8988T (cell line): ENCODE data around the gene LRRN4.

ENCODE experiments used
- DNase-seq: peaks from one replicate; pipeline ENCODE4 v3.0.0; 2011

LRRN4 gene

DNA sequence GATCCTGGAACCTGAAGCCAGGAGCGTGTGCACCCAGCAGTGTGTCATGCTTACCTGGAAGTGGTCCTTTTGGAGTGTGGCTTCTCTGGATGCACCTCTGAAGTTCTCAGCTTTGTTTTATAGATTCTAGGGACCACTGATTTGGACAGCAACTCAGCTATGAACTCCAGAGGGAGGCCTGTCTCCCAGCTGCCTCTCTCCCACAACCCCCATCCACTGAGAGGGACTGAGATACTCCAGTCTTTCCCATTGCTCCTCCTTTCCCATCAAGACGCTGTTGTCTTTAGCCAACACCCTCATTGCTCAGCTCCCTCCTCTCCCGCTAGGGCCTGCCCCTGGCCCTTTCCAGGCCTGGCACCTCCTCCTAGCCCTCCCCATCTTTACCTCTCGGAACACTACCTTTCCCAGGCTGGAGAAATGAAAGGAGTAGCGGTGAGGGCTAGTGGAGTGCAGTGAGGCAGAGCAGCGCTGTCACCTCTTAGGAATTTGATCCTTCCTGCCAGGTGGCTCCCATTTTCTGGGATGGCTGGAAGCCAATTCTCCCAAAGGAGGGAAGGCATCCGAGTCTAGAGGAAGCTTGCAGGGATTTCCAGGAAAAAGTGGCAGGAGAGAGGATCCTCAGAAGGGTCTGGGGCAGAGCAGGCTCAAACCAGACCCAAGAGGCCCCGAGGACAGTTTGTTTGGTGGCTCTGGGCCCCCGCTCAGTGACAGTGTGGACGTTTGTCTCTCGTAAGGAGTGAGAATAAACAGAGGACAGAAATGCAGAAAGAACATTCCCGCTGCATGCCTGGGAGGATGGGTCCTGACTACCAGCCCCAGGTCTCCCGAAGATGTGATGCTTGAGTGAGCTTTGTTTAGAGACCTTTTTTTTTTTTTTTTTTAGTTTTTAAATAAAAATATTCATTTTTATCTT lies at the start of gene LRRN4:
TSS of gene LRRN4 (minus strand) at position 285 of the 913 bp plus-strand sequence. CDS start 1,261 bp downstream, outside the sequence.
- DNase-seq = peak; percentile 87

DNA sequence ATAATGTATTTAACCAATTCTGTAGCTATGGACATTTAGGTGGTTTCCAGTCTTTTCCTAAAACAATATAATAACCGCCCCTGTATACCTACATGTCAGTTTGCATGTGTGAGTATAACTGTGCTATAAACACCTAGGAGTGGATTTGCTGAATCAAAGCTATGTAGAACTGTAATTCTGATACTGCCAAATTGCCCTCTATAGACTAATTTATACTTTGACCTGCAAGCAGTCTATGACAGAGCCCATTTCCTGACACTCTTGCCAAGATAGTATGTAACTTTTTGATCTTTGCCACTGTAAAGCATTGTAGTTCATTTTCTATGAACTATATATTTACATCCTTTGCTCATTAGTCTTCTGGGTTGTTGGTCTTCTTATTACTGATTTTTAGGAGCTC lies 49.4 kb upstream of the LRRN4 start:
- DNase-seq = no peak

DNA sequence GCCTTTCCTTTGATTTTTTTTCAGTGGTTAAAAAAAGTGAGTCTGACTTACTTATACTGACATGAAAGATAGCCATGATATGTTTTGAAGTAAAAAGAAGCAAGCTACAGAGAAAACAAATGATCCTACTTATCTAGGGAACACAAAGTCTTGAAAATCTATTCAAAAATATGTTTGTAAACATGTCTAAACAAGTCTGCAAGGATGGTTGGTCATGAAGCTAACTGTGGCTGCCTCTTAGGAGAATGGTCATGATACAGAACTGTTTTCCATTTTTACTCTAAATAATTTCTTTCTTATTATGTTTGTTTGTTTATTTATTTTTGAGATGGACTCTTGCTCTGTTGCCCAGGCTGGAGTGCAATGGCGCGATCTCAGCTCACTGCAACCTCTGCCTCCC lies 47.5 kb upstream of the LRRN4 start:
- DNase-seq = no peak

DNA sequence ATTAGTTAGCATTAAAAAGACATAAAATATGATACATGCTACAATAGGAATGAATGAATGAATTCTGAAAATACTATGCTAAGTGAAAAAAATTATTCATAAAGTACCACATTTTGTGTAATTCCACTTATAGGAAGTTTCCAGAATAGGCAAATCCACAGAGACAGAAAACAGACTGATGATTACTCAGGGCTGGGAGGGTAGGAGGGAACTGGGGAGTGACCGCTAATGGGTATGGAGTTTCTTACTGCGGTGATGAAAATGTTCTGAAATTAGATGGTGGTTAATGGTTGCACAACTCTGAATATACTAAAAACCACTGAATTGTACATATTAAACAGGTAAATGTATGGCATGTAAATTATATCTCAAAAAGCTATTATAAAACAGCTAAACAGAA lies 46.4 kb upstream of the LRRN4 start:
- no peak for DNase-seq

DNA sequence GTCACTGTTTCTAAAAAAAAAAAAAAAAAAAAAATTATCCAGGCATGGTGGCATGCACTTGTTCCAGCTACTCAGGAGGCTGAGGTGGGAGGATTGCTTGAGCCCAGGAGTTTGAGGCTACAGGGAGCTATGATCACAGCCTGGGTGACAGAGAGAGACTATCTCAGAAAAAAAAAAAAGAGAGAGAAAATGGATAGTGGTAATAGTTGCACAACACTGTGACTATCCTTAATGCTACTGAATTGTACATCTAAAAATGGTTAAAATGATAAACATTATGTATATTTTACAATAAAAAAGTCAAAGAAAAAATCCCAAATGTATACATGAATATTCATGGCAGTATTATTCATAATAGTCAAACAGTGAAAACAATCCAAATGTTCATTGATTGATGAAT lies 46.0 kb upstream of the LRRN4 start:
- DNase-seq = no peak

DNA sequence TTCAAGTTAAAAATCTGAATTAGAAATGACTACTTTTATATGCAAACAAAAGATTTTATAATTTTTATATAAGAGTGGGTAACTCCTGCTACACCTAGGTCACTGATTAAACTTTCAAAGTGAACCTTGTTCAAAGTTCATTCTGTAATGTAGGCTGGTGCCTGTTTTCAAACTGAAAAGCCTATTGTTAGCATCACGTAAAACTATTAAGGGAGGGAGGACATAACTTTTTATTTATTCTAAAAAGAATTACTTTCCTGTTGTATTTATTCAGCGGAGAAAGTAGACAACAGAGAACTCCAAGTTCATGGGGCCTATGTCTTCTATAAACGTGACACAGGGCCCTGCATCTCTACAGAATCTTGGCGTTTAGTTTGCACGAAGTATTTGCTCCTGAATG lies 41.5 kb upstream of the LRRN4 start:
- DNase-seq = no peak

DNA sequence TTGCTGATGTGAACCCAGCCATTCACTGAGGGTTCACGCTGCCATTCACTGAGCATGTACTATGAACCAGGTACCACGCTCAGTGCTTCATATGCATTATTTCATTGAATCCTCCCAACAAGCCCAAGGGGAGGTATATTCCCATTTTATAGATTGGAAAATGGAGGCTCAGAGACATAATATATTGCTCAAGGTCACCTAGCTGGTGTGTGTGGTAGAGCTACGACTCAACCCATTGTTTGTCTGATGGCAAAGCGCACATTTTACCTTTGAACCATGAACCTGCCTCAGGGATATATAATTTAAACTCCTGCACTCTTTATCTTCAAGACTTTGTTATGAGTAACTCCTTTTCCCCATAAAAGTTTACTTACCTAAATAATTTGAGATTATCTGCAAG lies 40.7 kb upstream of the LRRN4 start:
- DNase-seq = no peak

DNA sequence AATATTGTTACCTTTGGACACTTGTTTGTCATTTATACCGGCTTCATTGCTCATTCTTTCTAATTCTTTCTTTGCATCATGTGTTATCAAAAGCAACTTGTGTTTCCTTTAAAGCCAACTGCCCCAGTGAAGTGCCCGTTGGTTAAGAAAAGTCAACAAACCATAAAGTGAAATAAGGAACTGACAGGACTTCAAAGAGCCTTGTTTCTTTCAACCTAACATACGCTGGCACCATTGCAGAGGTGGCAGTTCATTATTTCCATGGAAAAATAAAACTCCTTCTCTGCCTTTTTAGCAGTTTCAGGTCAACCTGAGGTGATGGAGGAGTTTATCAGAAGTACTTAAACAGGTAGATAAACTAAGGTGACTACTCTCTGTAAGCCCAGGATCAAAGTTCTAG lies 40.2 kb upstream of the LRRN4 start:
- no peak for DNase-seq

DNA sequence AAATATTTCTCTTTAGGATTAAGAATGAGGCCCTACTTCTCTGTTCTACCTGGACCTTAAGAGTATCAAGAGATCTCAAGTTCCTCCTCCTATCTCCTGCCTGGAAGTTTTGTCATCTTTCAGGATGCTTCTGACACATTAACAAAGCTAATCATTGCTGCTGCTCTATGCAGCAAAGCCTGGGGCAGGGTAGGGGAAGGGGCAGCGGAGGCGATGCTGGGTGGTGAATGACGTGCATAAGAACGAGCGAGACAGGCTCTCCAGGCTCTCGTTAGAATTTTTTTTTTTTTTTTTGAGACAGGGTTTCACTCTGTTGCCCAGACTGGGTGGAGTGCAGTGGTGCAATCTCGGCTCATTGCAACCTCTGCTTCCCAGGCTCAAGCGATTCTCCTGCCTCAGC lies 37.8 kb upstream of the LRRN4 start:
- no peak for DNase-seq

DNA sequence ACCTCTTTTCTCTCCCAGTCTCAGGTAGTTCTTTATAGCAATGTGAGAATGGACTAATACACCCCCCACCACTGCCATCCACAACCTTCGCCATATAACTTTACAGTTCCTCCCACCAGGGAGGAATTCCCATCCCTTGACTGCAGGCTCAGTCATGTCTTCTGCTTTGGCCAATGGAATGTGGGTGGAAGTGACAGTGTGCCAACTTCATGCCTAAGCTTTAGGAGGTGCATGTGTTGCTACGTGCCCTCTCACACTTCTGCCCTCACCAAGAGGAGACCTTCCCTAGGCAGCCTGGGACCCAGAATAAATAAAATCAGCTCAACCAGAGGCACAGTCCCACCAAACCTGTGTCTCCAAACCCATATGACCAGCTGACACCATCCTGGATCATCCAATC lies 33.0 kb upstream of the LRRN4 start:
- DNase-seq = no peak

DNA sequence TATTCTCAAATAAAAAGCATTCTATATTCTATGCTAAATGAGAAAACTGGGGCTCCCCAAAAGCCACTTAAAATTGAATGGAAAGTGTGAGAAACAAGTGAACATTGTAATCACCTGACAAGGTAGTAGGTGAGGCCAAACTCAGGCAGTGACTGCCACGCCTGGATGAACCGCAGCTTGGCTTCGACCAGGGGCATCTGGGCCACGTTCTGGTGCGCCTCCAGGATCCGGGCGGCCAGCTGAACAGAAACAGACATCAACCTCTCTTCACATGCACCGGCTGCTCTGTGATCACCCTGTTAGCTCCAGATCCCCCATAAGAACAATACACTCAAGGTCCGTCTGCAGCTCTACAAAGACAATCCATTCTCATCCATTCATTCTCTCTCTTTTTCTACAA lies 30.1 kb upstream of the LRRN4 start:
- no peak for DNase-seq

DNA sequence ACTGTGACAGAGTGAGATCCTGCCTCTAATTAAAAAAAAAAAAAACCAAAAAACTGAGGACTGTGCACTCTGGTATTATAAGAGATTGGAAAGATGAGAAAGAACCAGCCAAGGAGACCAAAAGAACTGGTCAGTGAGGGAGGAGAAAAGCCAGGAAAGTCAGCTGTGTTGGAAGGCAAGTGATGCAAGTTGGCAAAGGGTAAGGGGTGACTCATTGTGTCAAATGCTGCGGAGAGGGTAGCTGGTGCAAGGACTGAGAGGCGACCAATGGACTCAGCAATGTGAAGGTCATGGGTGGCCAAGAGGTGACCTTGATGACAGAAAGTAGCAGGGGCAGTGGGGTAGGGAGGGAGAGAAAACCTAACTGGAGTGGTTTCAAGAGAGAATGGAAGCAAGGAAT lies 27.4 kb upstream of the LRRN4 start:
- DNase-seq = no peak

DNA sequence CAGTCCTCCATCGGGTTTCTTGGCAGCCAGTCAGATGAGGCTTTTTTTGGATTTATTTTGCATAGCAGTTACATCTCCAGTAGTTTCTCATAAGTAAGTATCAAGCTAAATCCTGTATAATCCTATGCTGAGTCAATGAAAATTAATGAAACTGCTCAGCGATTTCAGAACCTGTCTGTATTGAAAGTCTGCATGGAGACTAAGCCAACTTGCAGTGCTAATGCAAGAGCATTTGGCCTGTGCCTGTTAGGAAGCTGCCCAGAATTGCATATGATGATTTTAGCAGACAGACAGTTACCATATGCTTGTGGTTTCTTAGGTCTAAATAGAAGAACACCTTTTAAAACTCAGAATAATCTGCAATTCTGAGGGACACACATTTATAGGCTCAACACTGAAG lies 25.2 kb upstream of the LRRN4 start:
- DNase-seq = no peak

DNA sequence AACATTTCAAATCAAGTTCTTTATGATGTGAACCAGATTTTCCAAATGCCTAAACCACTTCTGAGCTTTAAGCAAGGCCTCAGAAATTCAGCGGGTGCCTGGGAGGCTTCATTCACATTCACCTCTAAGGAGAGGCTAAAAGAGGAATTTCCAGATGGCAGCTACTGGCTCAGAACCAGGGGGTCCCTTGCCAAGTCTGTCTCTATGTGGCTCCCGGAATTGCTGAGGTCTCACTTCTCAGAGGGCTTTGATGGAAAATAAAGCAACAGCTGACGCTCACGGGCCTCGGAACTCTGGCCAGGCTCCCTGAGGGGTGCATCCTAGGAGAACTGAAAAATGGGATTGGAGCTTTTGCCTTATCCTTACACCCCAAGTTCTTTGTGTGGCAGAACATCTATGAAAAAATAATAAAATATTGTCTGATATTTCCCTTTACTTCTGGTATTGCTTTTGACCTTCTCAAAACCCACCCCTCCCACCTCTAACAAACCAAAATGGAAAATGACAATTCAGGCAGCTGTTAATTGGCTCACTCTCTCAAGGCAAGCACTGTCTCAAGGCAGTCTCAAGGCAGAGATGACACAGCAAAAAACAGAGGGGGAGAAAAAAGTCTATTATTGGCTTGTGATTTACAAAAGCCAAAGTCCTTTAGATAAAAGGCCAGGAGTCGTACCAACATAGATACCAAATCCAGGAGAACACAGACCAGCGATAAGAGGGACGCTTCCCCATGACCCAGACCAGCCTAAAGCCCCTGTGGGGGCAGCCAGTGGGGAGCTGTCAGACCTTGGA lies 21.8 kb upstream of the LRRN4 start:
- DNase-seq = no peak

DNA sequence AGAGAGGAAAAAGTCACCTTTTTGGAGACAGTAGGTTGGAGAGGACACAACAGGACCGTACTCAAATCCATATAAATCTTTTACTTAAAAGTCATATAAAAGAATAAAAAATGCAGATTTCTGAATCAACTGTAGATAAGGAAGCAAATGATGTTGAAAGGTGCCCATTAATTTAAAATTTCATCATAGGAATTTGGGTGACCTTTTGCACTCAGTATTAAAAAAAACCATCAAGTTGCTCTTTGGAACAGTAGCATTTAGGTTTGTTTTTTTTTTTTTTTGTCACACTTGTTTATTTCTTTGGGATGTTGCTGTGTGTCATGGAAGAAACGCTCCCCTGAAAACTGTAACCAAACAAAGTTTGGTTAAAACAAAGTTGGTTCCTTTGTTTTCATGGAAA lies 20.9 kb upstream of the LRRN4 start:
- no peak for DNase-seq

DNA sequence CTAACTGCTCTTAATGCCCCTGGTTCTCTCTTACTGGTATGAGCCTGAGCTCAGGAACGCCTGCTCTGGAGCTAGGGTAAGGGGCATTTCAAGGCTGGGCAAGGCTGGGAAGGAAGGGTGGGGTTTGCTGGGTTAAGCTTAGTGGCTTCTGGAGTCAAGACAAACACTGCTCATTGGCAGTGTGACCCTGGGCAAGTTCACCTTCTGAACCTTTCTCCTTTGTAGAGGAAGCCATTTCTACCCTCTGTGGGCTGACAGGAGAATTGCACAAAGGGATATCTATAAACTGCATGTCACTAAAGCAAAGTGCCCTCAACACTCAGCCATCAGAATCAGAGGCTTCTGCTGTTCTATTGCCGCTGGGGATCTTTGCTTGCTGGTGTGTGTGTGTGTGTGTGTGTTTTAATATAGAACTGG lies 20.3 kb upstream of the LRRN4 start:
- DNase-seq = no peak

DNA sequence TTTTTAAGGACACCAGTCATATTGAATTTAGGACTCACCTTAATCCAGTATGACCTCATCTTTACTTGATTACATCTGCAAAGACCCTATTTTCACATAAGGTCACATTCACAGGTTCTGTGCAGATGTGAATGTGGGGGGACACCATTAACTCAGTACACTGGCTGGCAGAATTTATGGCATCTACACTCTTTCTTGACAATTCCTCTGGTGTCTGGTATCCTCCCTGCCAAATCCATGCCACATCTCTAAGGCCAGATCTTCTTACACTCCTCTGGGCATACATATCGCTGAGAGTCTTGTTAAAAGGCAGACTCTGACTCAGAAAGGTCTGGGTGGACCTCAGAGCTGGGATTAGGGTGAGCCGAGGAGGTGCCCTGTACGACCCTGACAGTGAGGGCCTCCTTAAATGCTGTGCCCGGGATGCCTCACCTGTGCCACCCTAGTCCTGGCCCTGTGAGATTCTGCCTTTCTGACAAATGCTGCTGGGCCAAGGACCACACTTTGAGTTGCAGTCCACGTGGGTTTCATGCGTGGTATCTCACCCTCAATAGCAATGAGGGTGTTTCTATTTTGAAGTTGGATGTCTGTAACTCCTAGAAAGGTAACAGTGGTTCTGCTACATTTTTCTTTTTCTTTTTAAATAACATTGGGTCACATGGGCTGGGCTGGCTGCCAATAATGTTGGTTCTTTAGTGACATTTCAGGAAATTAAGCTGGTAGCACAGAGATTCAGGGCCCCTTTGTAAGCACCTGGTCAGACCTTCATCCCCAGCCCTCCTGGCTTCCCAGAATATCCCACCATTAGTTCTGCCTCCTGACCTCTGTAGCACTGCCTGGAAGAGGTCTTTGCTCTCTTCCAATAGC lies 17.2 kb upstream of the LRRN4 start:
- no peak for DNase-seq

DNA sequence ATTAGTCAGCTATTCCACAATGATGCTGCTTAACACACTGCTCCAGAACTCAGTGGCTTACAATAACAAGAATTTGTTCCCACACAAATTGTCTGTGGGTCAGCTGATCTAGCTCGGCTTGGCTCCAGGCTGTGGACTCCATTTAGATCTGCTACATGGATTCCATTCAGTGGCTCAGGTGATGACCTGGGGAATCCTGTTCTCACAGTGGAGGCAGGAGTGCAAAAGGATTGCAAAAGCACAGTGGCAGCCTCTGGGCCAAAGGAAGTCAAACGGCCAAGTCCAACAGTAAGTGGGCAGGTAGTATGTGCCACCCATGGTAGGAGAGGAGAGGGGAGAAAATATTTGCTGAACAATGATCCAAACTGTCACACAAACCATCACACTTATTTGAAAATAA lies 15.8 kb upstream of the LRRN4 start:
- DNase-seq = no peak

DNA sequence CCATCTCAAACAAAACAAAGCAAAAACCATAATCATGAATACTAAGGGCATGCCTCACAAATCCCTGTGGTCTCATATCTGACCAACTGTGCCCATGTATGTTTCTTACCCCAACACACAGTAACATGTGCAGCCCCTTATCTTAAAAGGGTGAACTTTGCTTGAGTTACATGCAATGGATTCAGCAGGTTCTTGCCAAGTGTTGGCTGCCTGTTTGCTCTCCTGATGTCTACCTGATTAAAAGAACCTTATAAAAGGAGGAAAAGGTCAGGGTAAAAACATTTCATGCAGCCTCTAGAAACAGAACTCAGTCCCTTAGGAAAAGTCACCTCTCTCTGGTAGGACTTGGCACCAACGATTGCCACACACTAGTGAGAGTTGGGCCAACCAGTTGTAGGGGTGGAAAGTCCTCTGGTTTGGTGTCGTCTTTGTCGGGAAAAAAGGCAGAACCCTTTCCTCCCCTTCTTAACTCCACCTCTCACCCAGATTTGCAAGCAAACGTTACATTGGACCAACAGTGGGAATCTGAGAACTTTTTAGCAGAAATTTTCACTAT lies 14.0 kb upstream of the LRRN4 start:
- no peak for DNase-seq

DNA sequence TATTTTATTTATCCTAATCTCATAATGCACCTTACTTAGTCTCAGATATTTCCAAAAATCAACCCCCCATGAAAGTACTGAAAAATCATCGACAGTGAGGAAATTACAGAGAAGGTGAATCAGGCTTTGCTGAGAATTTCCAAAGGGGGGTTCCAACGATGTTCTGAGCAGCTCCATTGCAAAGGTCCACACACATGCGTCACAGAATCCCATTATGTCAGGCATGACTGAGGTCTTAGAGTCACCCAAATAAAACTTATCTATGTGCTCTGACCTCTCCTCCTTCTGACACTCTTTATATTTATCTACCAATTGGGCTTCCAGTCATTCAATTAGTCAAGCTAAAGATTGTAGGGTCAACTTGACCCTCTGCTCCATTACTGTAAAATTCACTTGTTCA lies 12.7 kb upstream of the LRRN4 start:
- DNase-seq = no peak

DNA sequence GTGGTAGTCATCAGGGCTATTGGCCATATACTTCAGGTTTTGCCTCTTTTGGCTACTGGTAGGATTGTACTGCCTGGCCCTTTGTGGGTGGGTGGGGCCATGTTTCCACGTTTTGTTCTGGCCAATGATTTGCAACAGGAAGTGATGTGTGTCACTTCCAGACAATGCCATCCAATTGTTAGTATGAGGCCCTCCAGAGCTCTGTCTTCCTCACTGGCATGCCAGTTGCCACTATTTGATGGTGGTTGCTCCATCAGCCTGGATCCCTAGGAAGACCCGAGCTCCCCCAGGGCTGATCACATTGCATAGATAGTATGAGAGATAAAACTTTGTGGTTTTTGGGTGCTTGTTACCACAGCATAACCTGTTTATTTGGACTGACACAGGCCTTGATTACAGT lies 7.7 kb upstream of the LRRN4 start:
- no peak for DNase-seq

DNA sequence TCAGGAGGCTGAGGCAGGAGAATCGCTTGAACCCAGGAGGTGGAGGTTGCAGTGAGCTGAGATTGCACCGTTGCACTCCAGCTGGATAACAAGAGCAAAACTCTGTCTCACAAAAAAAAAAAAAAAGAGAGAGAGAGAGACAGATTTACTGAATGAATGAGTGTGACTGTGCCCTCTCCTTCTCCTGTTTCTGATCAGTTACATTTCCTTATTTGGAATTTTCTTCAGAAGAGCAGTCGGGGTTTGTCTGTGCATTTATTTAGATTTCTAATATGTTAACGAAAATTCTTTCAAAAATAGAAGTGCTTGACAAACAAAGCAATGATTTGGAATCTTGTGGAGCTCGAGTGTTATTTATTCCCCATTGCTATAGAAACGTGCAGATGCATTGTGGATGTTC lies 6.4 kb upstream of the LRRN4 start:
- DNase-seq = no peak
